ENCODE results near the gene ARID3B. TPM values are rescaled to one million over a fixed set of nuclear protein-coding genes. Genes with fewer than 3 reads are reported as not detected.

ARID3B gene
- total and polyA plus RNA-seq, 12 donors, result 1.0 to 7.1 (median 3.5) TPM

- peaks cover 0 to 10% of the 10 kb centered on the region in 2 donors for H3K4me1 ChIP-seq (replicated peaks in 1 of 2)
- intact Hi-C loops (cut with DNase I), result no loop called here
- H3K27ac ChIP-seq, result no peak overlapping the region
- no peak overlapping the region for H3K4me3 ChIP-seq
- TF ChIP-seq CTCF (IDR thresholded peaks at IDR 0.05) (no peak), POLR2A (IDR thresholded peaks at IDR 0.05) (no peak)
- 57 to 76% (median 64%) methylated on average over 7 to 12 of the region's 12 CpGs for WGBS, 4 donors
- H3K36me3 ChIP-seq (replicated peaks in 1 of 2), result no peaks in the 10 kb centered on the region
- peak in 1 of 7 donors; percentile 37 for DNase-seq
- H3K27me3 ChIP-seq, result no peaks in the 10 kb centered on the region
- no peaks in the 10 kb centered on the region for H3K9me3 ChIP-seq (replicated peaks in 1 of 3)
Measured at GRCh38 chr15:74604983-74605794, 64.2 kb downstream of the ARID3B start.

- 67 to 83% (median 73%) methylated on average over 1 of the region's 1 CpG for WGBS, 4 donors
- intact Hi-C loops (cut with DNase I), result no loop called here
- TF ChIP-seq CTCF (IDR thresholded peaks at IDR 0.05) (no peak), POLR2A (IDR thresholded peaks at IDR 0.05) (no peak)
Measured at GRCh38 chr15:74605795-74606150, 64.8 kb downstream of the ARID3B start.

GRCh38 chr15:74608786-74609185 lies 67.8 kb downstream of the ARID3B start:
- H3K4me3 ChIP-seq, result no peak overlapping the region
- no peak for TF ChIP-seq POLR2A (IDR thresholded peaks at IDR 0.05)
- no peak for TF ChIP-seq CTCF (IDR thresholded peaks at IDR 0.05)
- no peak overlapping the region for H3K27ac ChIP-seq
- no peaks in the 10 kb centered on the region for H3K9me3 ChIP-seq (replicated peaks in 1 of 3)
- intact Hi-C loops (cut with DNase I), result no loop called here
- H3K4me1 ChIP-seq (replicated peaks in 1 of 2), result no peaks in the 10 kb centered on the region
- no peaks in the 10 kb centered on the region for H3K27me3 ChIP-seq
- WGBS, 4 donors, result 78 to 100% (median 85%) methylated on average over 1 to 3 of the region's 3 CpGs
- no peak for DNase-seq
- no peaks in the 10 kb centered on the region for H3K36me3 ChIP-seq (replicated peaks in 1 of 2)

More at GRCh38 chr15:74605795-74606150, 64.8 kb downstream of the ARID3B start:
- H3K9me3 ChIP-seq (replicated peaks in 1 of 3), result no peaks in the 10 kb centered on the region
- DNase-seq, result no peak
- H3K36me3 ChIP-seq (replicated peaks in 1 of 2), result no peaks in the 10 kb centered on the region
- no peak overlapping the region for H3K27ac ChIP-seq
- no peak overlapping the region for H3K4me3 ChIP-seq
- peaks cover 0 to 7% of the 10 kb centered on the region in 2 donors for H3K4me1 ChIP-seq (replicated peaks in 1 of 2)
- no peaks in the 10 kb centered on the region for H3K27me3 ChIP-seq

- 86 to 93% (median 88%) methylated on average over 3 of the region's 3 CpGs for WGBS, 4 donors
- Histone ChIP-seq H3K27ac (no peak overlapping the region), H3K27me3 (no peaks in the 10 kb centered on the region), H3K4me3 (no peak overlapping the region), H3K4me1 (replicated peaks in 1 of 2) (peaks cover 0 to 5% of the 10 kb centered on the region in 2 donors), H3K9me3 (replicated peaks in 1 of 3) (no peaks in the 10 kb centered on the region), H3K36me3 (replicated peaks in 1 of 2) (no peaks in the 10 kb centered on the region)
- intact Hi-C loops (cut with DNase I), result loop anchor here in 1 of 2 donors (10.0 kb wide), 1 partner anchor 65 kb away; the partner anchor contains the start of gene ARID3B
- no peak for TF ChIP-seq POLR2A (IDR thresholded peaks at IDR 0.05)
- no peak for TF ChIP-seq CTCF (IDR thresholded peaks at IDR 0.05)
- DNase-seq, result no peak
Measured at GRCh38 chr15:74609938-74610301, 68.9 kb downstream of the ARID3B start.

All from adrenal gland (tissue), 12 donors.